HS-27A (cell line): ENCODE results near the gene CREB5.
"Not testable (repeated sequence)": the region's sequence is repeated elsewhere in the genome, so short reads cannot be mapped to it uniquely, and the experiment has no call there.

Experiments used
- DNase-seq: peaks from one replicate; pipeline ENCODE4 v3.0.0-alpha.2; 2012; ENCODE audit warnings: low read depth, missing footprints

CREB5 gene

GRCh38 chr7:28550580-28551186 lies 138.4 kb downstream of the CREB5 start:
- no peak for DNase-seq

GRCh38 chr7:28551331-28551730 lies 139.0 kb downstream of the CREB5 start:
- DNase-seq: no peak

- DNase-seq: not testable (repeated sequence)
Measured at GRCh38 chr7:28551766-28552165, 139.4 kb downstream of the CREB5 start.

- no peak for DNase-seq
Measured at GRCh38 chr7:28554802-28555471, 142.6 kb downstream of the CREB5 start.

GRCh38 chr7:28556025-28556424 lies 143.7 kb downstream of the CREB5 start:
- no peak for DNase-seq

GRCh38 chr7:28556671-28557070 lies 144.4 kb downstream of the CREB5 start:
- DNase-seq: no peak

GRCh38 chr7:28558236-28558635 lies 145.9 kb downstream of the CREB5 start:
- no peak for DNase-seq

GRCh38 chr7:28560767-28561166 lies 148.4 kb downstream of the CREB5 start:
- no peak for DNase-seq

GRCh38 chr7:28564033-28564432 lies 151.7 kb downstream of the CREB5 start:
- DNase-seq: no peak

- DNase-seq: no peak
Measured at GRCh38 chr7:28564755-28565374, 152.5 kb downstream of the CREB5 start.

GRCh38 chr7:28565980-28566379 lies 153.7 kb downstream of the CREB5 start:
- no peak for DNase-seq

- no peak for DNase-seq
Measured at GRCh38 chr7:28570113-28570969, 158.0 kb downstream of the CREB5 start.

- DNase-seq: peak; percentile 20
Measured at GRCh38 chr7:28570970-28571288, 158.6 kb downstream of the CREB5 start.

GRCh38 chr7:28571405-28571804 lies 159.1 kb downstream of the CREB5 start:
- DNase-seq: no peak

- DNase-seq: no peak
Measured at GRCh38 chr7:28572321-28573058, 160.2 kb downstream of the CREB5 start.

- peak; percentile 67 for DNase-seq
Measured at GRCh38 chr7:28573059-28573553, 160.8 kb downstream of the CREB5 start.

GRCh38 chr7:28573651-28574301 lies 161.5 kb downstream of the CREB5 start:
- DNase-seq: no peak

- DNase-seq: peak; percentile 8
Measured at GRCh38 chr7:28575241-28575643, 162.9 kb downstream of the CREB5 start.

GRCh38 chr7:28576656-28577055 lies 164.3 kb downstream of the CREB5 start:
- no peak for DNase-seq

GRCh38 chr7:28579571-28579970 lies 167.3 kb downstream of the CREB5 start:
- DNase-seq: peak; percentile 26

- no peak for DNase-seq
Measured at GRCh38 chr7:28580665-28581064, 168.3 kb downstream of the CREB5 start.
